ENCODE data around the gene TMEM98.

DNA sequence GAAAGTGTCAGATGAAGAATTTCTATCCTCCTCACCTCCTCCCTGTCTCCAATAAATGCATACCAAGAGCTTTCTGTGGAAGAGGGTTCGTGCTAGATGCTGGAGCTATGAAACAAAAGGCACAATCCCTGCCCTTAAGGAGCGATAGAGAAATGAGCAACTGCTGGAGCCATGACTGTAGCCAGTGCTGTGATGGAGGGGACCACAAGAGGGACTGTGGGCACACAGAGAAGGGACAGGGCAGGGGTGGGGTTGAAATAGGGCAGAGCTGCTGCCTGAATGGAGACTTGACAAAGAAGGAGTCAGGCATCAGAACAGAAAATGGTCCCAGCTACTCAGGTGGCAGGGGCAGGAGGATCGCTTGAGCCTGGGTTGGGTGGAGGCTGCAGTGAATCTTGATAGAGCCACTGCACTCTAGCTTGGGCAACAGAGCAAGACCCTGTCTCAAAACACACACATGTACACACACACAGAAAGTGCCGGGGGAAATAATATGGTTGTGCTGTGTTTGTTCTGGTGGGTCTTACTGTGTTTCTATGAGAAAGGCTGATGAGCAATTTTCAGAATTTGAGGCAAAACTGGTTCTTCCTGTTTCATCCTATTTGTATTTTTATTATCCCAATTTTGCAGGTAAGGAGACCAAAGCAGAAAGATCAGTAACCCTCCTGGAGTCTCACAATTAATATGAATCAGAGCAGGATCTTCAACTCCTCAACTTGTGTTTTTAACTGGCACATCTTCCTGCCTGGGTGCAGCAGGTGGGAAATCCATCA lies 16.5 kb downstream of the TMEM98 start:
- TF ChIP-seq, protein P1, sequence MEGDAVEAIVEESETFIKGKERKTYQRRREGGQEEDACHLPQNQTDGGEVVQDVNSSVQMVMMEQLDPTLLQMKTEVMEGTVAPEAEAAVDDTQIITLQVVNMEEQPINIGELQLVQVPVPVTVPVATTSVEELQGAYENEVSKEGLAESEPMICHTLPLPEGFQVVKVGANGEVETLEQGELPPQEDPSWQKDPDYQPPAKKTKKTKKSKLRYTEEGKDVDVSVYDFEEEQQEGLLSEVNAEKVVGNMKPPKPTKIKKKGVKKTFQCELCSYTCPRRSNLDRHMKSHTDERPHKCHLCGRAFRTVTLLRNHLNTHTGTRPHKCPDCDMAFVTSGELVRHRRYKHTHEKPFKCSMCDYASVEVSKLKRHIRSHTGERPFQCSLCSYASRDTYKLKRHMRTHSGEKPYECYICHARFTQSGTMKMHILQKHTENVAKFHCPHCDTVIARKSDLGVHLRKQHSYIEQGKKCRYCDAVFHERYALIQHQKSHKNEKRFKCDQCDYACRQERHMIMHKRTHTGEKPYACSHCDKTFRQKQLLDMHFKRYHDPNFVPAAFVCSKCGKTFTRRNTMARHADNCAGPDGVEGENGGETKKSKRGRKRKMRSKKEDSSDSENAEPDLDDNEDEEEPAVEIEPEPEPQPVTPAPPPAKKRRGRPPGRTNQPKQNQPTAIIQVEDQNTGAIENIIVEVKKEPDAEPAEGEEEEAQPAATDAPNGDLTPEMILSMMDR (IDR thresholded peaks at IDR 0.05): no peak
- TF ChIP-seq ZFX (IDR thresholded peaks at IDR 0.05; ENCODE audit: borderline replicate concordance): no peak
